H9 (cell line): Measurements from ENCODE around the gene NACAD. TPM values are rescaled to one million over a fixed set of nuclear protein-coding genes. Genes with fewer than 3 reads are reported as not detected.

ENCODE experiments used
- DNase-seq: peaks from one replicate; pipeline ENCODE4 v3.0.0-alpha.2; 2017
- H2AFZ ChIP-seq: one replicate; pipeline ENCODE4 v1.6.1; 2013; ENCODE audit warnings: mild to moderate bottlenecking, low read length, control low read depth, moderate library complexity
- H2AK5ac ChIP-seq: 2 replicates; pipeline ENCODE4 v1.6.1; 2013; ENCODE audit warnings: low read length, control low read depth, mixed read lengths; ENCODE audit not compliant: insufficient read length
- H2BK120ac ChIP-seq: one replicate; pipeline ENCODE4 v1.6.1; 2013; ENCODE audit warnings: low read depth, mild to moderate bottlenecking, low read length, control low read depth, inconsistent platforms; ENCODE audit not compliant: poor library complexity, severe bottlenecking
- H2BK12ac ChIP-seq: 2 replicates; pipeline ENCODE4 v1.6.1; 2013; ENCODE audit warnings: low read length, control low read depth, mixed read lengths, low read depth; ENCODE audit not compliant: insufficient read length
- H2BK15ac ChIP-seq: 2 replicates; pipeline ENCODE4 v1.6.1; 2013; ENCODE audit warnings: low read depth, low read length, control low read depth
- H2BK20ac ChIP-seq: one replicate; pipeline ENCODE4 v1.6.1; 2013; ENCODE audit warnings: low read depth, mild to moderate bottlenecking, low read length, control low read depth, inconsistent platforms; ENCODE audit not compliant: poor library complexity, severe bottlenecking
- H2BK5ac ChIP-seq: 2 replicates; pipeline ENCODE4 v1.6.1; 2013; ENCODE audit warnings: low read length, control low read depth, mixed read lengths; ENCODE audit not compliant: insufficient read length
- H3K14ac ChIP-seq: 2 replicates; pipeline ENCODE4 v1.6.1; 2013; ENCODE audit warnings: low read length, control low read depth; ENCODE audit not compliant: insufficient read depth
- H3K18ac ChIP-seq: 2 replicates; pipeline ENCODE4 v1.6.1; 2013; ENCODE audit warnings: low read depth, mild to moderate bottlenecking, mixed read lengths, low read length, control low read depth; ENCODE audit not compliant: insufficient read length
- H3K23ac ChIP-seq: 2 replicates; pipeline ENCODE4 v1.6.1; 2013; ENCODE audit warnings: low read length, control low read depth, mixed read lengths, low read depth; ENCODE audit not compliant: insufficient read length
- H3K23me2 ChIP-seq: 2 replicates; pipeline ENCODE4 v1.6.1; 2013; ENCODE audit warnings: low read depth, mild to moderate bottlenecking, mixed read lengths, low read length, control low read depth; ENCODE audit not compliant: insufficient read length, poor library complexity, severe bottlenecking
- H3K27ac ChIP-seq: 2 replicates; pipeline ENCODE4 v1.5.1; 2013; ENCODE audit warnings: low read length, control low read depth, mixed read lengths, low read depth; ENCODE audit not compliant: insufficient read length
- H3K27me3 ChIP-seq: 2 replicates; pipeline ENCODE4 v1.6.1; 2013; ENCODE audit warnings: low read length, control low read depth, inconsistent platforms; ENCODE audit not compliant: insufficient read depth
- H3K4ac ChIP-seq: 2 replicates; pipeline ENCODE4 v1.6.1; 2013; ENCODE audit warnings: low read depth, mild to moderate bottlenecking, control low read depth, inconsistent platforms, low read length, moderate library complexity
- H3K4me1 ChIP-seq: 2 replicates; pipeline ENCODE4 v1.6.1; 2013; ENCODE audit warnings: low read length, control low read depth, inconsistent platforms; ENCODE audit not compliant: insufficient read depth
- H3K4me2 ChIP-seq: 2 replicates; pipeline ENCODE4 v1.6.1; 2013; ENCODE audit warnings: low read length, control low read depth, mixed read lengths; ENCODE audit not compliant: insufficient read length, insufficient read depth
- H3K56ac ChIP-seq: 2 replicates; pipeline ENCODE4 v1.6.1; 2013; ENCODE audit warnings: low read depth, mild to moderate bottlenecking, mixed read lengths, low read length, control low read depth; ENCODE audit not compliant: insufficient read length
- H3K79me1 ChIP-seq: 2 replicates; pipeline ENCODE4 v1.6.1; 2013; ENCODE audit warnings: low read depth, mild to moderate bottlenecking, moderate library complexity, low read length, control low read depth, inconsistent platforms; ENCODE audit not compliant: insufficient read depth, poor library complexity, severe bottlenecking
- H3K79me2 ChIP-seq: 2 replicates; pipeline ENCODE4 v1.6.1; 2013; ENCODE audit warnings: low read length, control low read depth, inconsistent platforms; ENCODE audit not compliant: insufficient read depth
- H3K9ac ChIP-seq: 2 replicates; pipeline ENCODE4 v1.6.1; 2013; ENCODE audit warnings: low read length, control low read depth, mixed read lengths; ENCODE audit not compliant: insufficient read length; ENCODE audit errors: extremely low read depth
- H3K9me3 ChIP-seq: one replicate; pipeline ENCODE4 v1.6.1; 2013; ENCODE audit warnings: low read depth, low read length, inconsistent platforms; ENCODE audit not compliant: control insufficient read depth
- H3T11ph ChIP-seq: one replicate; pipeline ENCODE4 v1.6.1; 2013; ENCODE audit warnings: mild to moderate bottlenecking, low read length, control low read depth, inconsistent platforms
- H4K20me1 ChIP-seq: one replicate; pipeline ENCODE4 v1.6.1; 2013; ENCODE audit not compliant: control insufficient read depth, insufficient read length, insufficient read depth
- H4K5ac ChIP-seq: 2 replicates; pipeline ENCODE4 v1.6.1; 2013; ENCODE audit warnings: low read depth, mild to moderate bottlenecking, mixed read lengths, low read length, control low read depth; ENCODE audit not compliant: insufficient read length
- H4K8ac ChIP-seq: replicated peaks from 2 replicates; pipeline ENCODE4 v1.6.1; 2013; ENCODE audit warnings: low read length, control low read depth, mixed read lengths, low read depth; ENCODE audit not compliant: insufficient read length
- H4K91ac ChIP-seq: 2 replicates; pipeline ENCODE4 v1.6.1; 2013; ENCODE audit warnings: low read depth, mild to moderate bottlenecking, moderate library complexity, mixed read lengths, low read length, control low read depth; ENCODE audit not compliant: insufficient read length
- H3K27ac Mint-ChIP-seq, 3 experiments: 2 replicates in 2 of 3; 3 replicates in 1 of 3; pipeline ENCODE4 v1.8.0; 2020 to 2021; ENCODE audit warnings: mixed read lengths in 3 of 3, mild to moderate bottlenecking in 1 of 3, moderate library complexity in 1 of 3
- H3K27me3 Mint-ChIP-seq: 2 replicates; pipeline ENCODE4 v1.8.0; 2021; ENCODE audit warnings: low read depth, mild to moderate bottlenecking, moderate library complexity, mixed read lengths
- H3K36me3 Mint-ChIP-seq, 3 experiments: 2 replicates in 2 of 3; 3 replicates in 1 of 3; pipeline ENCODE4 v1.8.0; 2020 to 2021; ENCODE audit warnings: low read depth in 3 of 3, mixed read lengths in 3 of 3; ENCODE audit not compliant: insufficient read depth in 1 of 3
- H3K4me1 Mint-ChIP-seq, 2 experiments: 2 replicates each; pipeline ENCODE4 v1.8.0; 2020; ENCODE audit warnings: mixed read lengths in 2 of 2
- H3K4me3 Mint-ChIP-seq, 2 experiments: 2 replicates in 1 of 2; 3 replicates in 1 of 2; pipeline ENCODE4 v1.8.0; 2020 to 2021; ENCODE audit warnings: mild to moderate bottlenecking in 2 of 2, mixed read lengths in 2 of 2, moderate library complexity in 1 of 2
- H3K9me3 Mint-ChIP-seq, 2 experiments: 2 replicates in 1 of 2; 3 replicates in 1 of 2; pipeline ENCODE4 v1.8.0; 2020; ENCODE audit warnings: mild to moderate bottlenecking in 2 of 2, mixed read lengths in 2 of 2, moderate library complexity in 1 of 2
- WGBS: extraction: QIAGEN DNeasy Blood & Tissue Kit; methylation state at CpG from one replicate; pipeline ENCODE4 v1.1.7; 2013; ENCODE audit warnings: missing lambda C conversion rate, low lambda C conversion rate, mixed read lengths; ENCODE audit not compliant: insufficient read length; ENCODE audit errors: extremely low coverage; 5-methylcytosine and 5-hydroxymethylcytosine counted together
- total RNA-seq: library from RNA; stranded (reverse); gene quantifications from 2 replicates; pipeline ENCODE4 v1.2.1, GENCODE V29; 2021
- TF ChIP-seq, protein P1 (sequence below): fragments of 200-600 bp; sonication (generic); conservative IDR thresholded peaks from 3 replicates; pipeline ENCODE4 v1.8.0; 2021; ENCODE audit warnings: antibody characterized with exemption, mild to moderate bottlenecking

NACAD gene
- total RNA-seq, 1 experiment from 2014 or later, result 8.0 TPM

DNA sequence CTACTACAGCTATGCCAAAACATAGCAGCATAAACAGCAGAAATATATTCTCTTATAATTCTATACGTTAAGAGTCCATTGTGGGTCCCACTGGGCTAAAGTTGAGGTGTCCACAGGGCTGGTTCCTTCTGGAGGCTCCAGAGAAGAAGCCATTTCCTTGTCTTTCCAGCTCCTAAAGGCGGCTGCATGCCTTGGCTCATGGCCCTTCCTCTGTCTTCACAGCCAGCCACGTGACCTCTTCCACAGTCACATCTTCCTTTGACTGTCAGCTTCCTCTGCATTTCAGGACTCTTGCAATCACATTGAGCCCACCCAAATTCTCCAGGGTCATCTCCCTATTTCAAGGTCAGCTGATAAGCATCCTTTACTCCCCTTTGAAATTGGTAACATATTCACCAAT lies 17.2 kb downstream of the NACAD start:
- peaks cover 6 to 54% (median 29%) of the 10 kb centered on the region in 3 experiments; a peak in 6 of 7 replicates for H3K36me3 Mint-ChIP-seq
- H2BK120ac ChIP-seq, result no peak overlapping the region
- no peak overlapping the region for H3K4me2 ChIP-seq
- H4K91ac ChIP-seq, result no peak overlapping the region
- H4K5ac ChIP-seq, result no peak overlapping the region
- H3K4ac ChIP-seq, result no peak overlapping the region
- no peak overlapping the region for H2BK5ac ChIP-seq
- TF ChIP-seq, protein P1, sequence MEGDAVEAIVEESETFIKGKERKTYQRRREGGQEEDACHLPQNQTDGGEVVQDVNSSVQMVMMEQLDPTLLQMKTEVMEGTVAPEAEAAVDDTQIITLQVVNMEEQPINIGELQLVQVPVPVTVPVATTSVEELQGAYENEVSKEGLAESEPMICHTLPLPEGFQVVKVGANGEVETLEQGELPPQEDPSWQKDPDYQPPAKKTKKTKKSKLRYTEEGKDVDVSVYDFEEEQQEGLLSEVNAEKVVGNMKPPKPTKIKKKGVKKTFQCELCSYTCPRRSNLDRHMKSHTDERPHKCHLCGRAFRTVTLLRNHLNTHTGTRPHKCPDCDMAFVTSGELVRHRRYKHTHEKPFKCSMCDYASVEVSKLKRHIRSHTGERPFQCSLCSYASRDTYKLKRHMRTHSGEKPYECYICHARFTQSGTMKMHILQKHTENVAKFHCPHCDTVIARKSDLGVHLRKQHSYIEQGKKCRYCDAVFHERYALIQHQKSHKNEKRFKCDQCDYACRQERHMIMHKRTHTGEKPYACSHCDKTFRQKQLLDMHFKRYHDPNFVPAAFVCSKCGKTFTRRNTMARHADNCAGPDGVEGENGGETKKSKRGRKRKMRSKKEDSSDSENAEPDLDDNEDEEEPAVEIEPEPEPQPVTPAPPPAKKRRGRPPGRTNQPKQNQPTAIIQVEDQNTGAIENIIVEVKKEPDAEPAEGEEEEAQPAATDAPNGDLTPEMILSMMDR, result no peak
- DNase-seq, result no peak
- no peak overlapping the region for H2AK5ac ChIP-seq
- H3K23ac ChIP-seq, result no peak overlapping the region
- no peak overlapping the region for H3K18ac ChIP-seq
- H3K4me3 Mint-ChIP-seq, result no peak overlapping the region
- no peak overlapping the region for H2BK15ac ChIP-seq
- H4K20me1 ChIP-seq, result no peaks in the 10 kb centered on the region
- no peaks in the 10 kb centered on the region for H3K27me3 ChIP-seq
- H3K4me1 ChIP-seq, result no peaks in the 10 kb centered on the region
- H3K4me1 Mint-ChIP-seq, result peaks cover 0 to 7% of the 10 kb centered on the region in 2 experiments; a peak in 1 of 4 replicates
- no peak overlapping the region for H2BK20ac ChIP-seq
- no peak overlapping the region for H3K9ac ChIP-seq
- no peaks in the 10 kb centered on the region; a peak in 1 of 5 replicates for H3K9me3 Mint-ChIP-seq
- no peak overlapping the region for H4K8ac ChIP-seq
- H2BK12ac ChIP-seq, result no peak overlapping the region
- H3K14ac ChIP-seq, result no peak overlapping the region
- no peaks in the 10 kb centered on the region for H3K79me2 ChIP-seq
- H3K27ac ChIP-seq, result no peak overlapping the region
- H3K27me3 Mint-ChIP-seq, result no peaks in the 10 kb centered on the region
- no peaks in the 10 kb centered on the region for H3K23me2 ChIP-seq
- no CpG with 5 or more reads among the region's 3 CpGs for WGBS
- H2AFZ ChIP-seq, result no peak overlapping the region
- no peaks in the 10 kb centered on the region for H3K9me3 ChIP-seq
- no peak overlapping the region for H3K56ac ChIP-seq
- no peaks in the 10 kb centered on the region for H3K79me1 ChIP-seq
- no peak overlapping the region for H3T11ph ChIP-seq
- no peak overlapping the region; a peak in 1 of 7 replicates for H3K27ac Mint-ChIP-seq
